ENCODE results near the gene RABL6.

The RABL6 gene

DNA sequence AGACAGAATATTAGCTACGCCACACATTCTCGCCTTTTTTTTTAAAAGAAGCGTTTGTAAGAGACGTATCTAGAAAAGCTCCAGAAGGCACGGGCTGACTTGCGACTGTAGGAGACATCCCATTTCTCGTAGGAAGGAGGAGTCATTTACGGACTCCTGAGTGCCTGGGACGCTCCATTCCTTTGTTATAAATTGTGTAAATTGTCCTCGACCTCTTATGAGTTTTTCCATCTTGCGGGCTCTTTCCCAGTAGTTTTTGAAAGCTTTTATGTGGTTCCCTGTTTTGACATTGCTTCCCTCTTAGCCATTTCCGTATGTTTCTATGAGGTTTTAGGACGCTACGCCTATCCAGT lies 1.0 kb downstream of the RABL6 start:
- TF ChIP-seq, protein P1, sequence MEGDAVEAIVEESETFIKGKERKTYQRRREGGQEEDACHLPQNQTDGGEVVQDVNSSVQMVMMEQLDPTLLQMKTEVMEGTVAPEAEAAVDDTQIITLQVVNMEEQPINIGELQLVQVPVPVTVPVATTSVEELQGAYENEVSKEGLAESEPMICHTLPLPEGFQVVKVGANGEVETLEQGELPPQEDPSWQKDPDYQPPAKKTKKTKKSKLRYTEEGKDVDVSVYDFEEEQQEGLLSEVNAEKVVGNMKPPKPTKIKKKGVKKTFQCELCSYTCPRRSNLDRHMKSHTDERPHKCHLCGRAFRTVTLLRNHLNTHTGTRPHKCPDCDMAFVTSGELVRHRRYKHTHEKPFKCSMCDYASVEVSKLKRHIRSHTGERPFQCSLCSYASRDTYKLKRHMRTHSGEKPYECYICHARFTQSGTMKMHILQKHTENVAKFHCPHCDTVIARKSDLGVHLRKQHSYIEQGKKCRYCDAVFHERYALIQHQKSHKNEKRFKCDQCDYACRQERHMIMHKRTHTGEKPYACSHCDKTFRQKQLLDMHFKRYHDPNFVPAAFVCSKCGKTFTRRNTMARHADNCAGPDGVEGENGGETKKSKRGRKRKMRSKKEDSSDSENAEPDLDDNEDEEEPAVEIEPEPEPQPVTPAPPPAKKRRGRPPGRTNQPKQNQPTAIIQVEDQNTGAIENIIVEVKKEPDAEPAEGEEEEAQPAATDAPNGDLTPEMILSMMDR (IDR thresholded peaks at IDR 0.05; ENCODE audit: low read depth, low read length): no peak

DNA sequence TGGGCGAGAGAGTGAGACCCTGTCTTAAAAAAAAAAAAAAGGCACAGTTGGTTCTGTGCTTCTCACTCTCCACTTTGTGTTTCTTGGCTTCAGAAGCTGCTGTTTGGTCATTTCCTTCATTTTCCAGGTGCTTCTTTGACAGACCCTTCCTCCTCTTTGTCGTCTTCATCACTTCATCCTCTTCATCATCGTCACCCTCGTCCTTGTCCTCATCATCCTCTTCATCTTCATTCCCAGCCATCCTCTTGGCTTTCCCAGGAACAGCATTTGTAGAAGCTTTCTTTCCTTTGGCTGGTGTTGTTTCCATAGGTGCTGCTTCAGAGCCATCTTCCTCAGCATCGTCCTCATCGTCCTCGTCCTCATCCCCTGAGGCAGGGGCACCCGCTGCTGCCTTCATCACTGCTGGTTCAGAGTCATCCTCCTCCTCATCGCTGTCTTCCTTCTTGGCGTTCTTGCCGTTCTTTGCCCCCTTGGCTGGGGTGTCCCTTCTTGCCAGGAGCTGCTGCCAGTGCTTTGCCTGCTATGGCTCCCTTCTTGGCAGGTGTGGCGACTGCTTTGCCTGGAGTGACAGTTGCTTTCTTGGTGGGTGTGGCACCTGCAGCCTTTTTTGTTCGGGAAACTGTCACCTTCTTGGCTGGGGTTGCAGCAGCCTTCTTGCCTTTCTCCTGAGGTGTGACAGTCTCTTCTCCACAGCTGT lies 7.1 kb downstream of the RABL6 start:
- TF ChIP-seq, protein P1 (IDR thresholded peaks at IDR 0.05; ENCODE audit: low read depth, low read length): no peak
- DNase-seq (ENCODE audit: extremely low read depth, low read depth): no peak

More for the DNA sequence above, 1.0 kb downstream of the RABL6 start:
- no peak for DNase-seq (ENCODE audit: extremely low read depth, low read depth)

DNA sequence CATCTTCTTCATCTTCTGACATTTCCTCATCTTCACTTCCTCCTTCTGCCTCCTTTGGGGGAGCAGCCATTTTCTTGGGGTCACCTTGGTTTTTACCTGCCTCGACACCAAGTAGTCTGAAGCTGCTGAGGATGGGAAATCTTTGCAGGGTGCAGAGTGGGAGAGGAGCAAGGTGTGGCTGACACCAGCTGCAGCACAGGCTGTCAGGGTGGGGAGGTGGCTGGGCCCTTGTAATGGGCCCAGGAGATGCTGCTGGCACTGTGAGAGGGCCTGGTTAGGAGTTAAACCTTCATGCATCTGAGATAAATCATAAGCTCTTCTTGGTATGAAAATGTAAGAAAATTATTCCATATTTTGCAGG lies 7.7 kb downstream of the RABL6 start:
- TF ChIP-seq, protein P1 (IDR thresholded peaks at IDR 0.05; ENCODE audit: low read depth, low read length): no peak
- no peak for DNase-seq (ENCODE audit: extremely low read depth, low read depth)

DNA sequence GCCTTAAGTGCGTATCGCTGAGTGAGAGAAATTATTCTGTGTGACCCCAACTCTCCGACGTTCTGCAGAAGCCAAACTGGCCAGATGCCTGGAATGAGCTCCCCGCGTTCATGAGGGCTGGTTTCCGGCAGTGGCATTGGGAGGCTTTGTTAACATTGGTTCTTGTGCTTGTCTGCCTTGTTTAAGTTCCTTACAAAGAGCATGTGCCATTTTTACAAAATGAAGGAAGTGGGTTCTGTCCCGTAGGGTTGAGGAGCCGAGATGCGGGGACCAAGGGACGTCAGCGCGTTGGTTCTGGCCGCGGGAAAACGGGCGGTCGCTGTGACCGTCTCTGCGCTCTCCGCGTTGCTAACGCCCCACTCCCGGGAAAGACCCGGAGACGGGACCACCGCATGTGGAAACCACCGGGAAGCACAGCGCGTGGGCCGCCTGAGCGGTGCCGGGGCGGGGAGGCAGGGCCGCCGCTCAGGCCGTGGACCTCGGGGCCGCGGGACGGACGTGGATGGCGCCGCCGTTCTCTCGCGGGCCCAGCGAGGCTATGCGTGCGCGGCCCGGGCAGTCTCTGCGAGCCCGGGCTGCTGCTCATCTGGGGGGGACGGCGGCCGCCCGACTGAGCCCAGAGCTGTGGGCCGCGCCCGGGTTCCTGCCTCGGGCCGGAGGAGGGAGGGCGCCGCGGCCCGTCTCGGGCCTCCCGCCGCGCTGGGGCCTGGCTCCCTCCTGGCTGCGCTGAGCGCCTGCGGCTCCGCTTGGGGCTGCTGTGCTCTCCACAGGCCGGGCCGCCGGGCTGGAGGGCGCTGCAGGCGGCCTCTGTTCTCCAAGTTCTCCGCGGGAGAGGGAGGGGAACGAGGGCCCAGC lies 13.4 kb downstream of the RABL6 start:
- DNase-seq (ENCODE audit: extremely low read depth, low read depth): no peak

DNA sequence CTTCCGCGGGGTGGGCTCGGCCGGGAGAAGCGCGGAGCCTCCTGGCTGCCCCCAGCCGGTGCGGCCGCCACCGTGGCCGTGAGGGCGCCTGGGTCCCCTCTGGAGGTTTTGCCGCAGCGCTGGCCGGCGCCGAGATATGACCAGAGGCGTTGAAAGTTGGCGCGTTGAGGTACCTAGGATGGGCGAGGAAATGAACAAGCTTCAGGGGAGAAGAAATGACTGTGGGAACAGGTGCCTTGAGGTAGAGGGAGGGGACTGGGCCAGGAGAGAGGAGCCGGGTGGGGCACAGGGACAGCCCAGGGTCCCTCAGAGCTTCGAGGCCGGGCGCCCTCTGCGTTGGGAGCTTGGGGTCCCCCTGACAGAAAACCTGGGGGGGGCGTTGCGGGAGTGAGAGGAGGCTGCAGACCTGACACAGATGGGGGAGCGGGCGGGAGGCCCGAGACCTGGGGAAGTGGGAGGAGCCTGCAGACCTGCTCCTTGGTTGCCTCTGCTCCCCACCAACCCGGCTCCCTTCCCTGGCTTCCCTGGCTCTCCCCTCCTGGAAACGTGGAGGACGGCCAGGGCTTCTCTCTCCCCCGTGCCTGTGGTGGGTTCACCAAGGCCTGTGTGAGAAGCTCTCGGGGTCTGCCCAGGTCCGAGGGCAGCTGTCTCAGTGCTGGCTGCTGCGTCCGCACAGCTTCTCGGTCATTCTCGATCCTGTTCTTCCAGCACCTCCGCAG lies 14.2 kb downstream of the RABL6 start:
- TF ChIP-seq, protein P1 (IDR thresholded peaks at IDR 0.05; ENCODE audit: low read depth, low read length): no peak
- DNase-seq (ENCODE audit: extremely low read depth, low read depth): no peak

More for the DNA sequence above, 13.4 kb downstream of the RABL6 start:
- TF ChIP-seq, protein P1 (IDR thresholded peaks at IDR 0.05; ENCODE audit: low read depth, low read length): no peak

DNA sequence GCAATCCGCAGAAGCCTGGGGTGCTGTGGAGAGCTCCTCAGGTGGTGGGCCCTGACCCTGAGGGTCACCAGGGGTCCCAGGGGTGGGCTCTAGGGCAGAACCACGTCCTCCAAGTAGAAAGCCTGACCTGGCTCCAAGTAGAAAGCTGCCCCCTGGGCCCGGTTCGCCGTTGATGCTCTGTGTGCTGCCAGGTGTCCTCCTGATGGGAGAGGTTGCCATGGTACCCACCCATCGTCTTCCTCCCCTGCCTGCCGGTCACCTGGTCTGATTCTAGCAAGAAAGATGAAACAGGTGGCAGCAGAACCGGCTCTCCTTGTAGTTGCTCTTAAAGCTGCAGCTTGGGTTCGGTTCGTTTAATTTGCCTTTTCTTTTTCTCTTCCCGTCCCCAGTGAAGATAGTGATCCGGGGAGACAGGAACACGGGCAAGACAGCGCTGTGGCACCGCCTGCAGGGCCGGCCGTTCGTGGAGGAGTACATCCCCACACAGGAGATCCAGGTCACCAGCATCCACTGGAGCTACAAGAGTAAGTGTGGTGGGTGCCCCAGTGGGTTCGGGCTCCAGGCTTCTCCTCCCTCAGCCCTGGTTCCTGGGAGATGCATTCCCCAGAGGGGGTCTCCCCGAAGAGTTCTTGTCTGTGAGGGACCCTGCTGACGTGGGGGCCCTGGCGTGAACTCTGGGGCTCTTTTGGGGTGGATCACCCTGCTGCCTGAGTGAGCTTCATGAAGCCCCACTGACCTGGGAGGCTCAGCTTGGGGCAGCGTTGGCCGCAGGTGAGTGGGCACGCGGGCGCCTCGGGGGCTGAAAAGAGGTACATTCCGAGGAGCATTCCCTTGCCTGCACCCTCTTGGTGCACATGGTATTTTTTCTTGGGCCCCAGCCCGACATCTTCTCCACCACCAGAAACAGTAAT lies 15.6 kb downstream of the RABL6 start:
- DNase-seq (ENCODE audit: extremely low read depth, low read depth): no peak
- TF ChIP-seq, protein P1 (IDR thresholded peaks at IDR 0.05; ENCODE audit: low read depth, low read length): no peak

Data from AG09319 (cell line).